GM19463 (cell line): ENCODE measurements around the gene PPP6R3.

ENCODE experiments used
- ATAC-seq: cut with Tn5 transposase; IDR thresholded peaks from one replicate; pipeline ENCODE4 v1.9.1; 2021; ENCODE audit warnings: mild to moderate bottlenecking, moderate library complexity; ENCODE audit not compliant: unreplicated experiment

The PPP6R3 gene

GRCh38 chr11:68643585-68643984 is 183.0 kb downstream of the PPP6R3 start:
- ATAC-seq, result no peak

- ATAC-seq, result no peak
These were observed 186.3 kb downstream of the PPP6R3 start for GRCh38 chr11:68646832-68647231.

- no peak for ATAC-seq
These were observed 189.5 kb downstream of the PPP6R3 start for GRCh38 chr11:68649851-68650555.

GRCh38 chr11:68650801-68651200 is 190.2 kb downstream of the PPP6R3 start:
- no peak for ATAC-seq

- no peak for ATAC-seq
These were observed 190.8 kb downstream of the PPP6R3 start for GRCh38 chr11:68651208-68651984.

GRCh38 chr11:68651985-68652682 is 191.6 kb downstream of the PPP6R3 start:
- ATAC-seq, result no peak

- no peak for ATAC-seq
These were observed 192.2 kb downstream of the PPP6R3 start for GRCh38 chr11:68652683-68653156.

- no peak for ATAC-seq
These were observed 193.2 kb downstream of the PPP6R3 start for GRCh38 chr11:68653486-68654430.

GRCh38 chr11:68654978-68655377 is 194.4 kb downstream of the PPP6R3 start:
- no peak for ATAC-seq

GRCh38 chr11:68655406-68655805 is 194.9 kb downstream of the PPP6R3 start:
- ATAC-seq, result no peak

- ATAC-seq, result no peak
These were observed 195.3 kb downstream of the PPP6R3 start for GRCh38 chr11:68655806-68656205.

GRCh38 chr11:68657021-68657780 is 196.6 kb downstream of the PPP6R3 start:
- no peak for ATAC-seq

GRCh38 chr11:68658097-68658496 is 197.5 kb downstream of the PPP6R3 start:
- ATAC-seq, result no peak

- no peak for ATAC-seq
These were observed 198.1 kb downstream of the PPP6R3 start for GRCh38 chr11:68658661-68659060.

GRCh38 chr11:68659158-68659921 is 198.8 kb downstream of the PPP6R3 start:
- ATAC-seq, result no peak

- no peak for ATAC-seq
These were observed 199.7 kb downstream of the PPP6R3 start for GRCh38 chr11:68660066-68660810.

GRCh38 chr11:68661014-68661413 is 200.5 kb downstream of the PPP6R3 start:
- no peak for ATAC-seq
